Activated CD4-positive, alpha-beta T cell treated with anti-CD3 and anti-CD28 coated beads, Interleukin-2, amount 50 U/mL, for 16 hours (primary cell): ENCODE data around the gene VWA3B.

Source experiments
- DNase-seq: peaks from one replicate; pipeline ENCODE4 v3.0.0-alpha.2; 2020

Gene VWA3B

DNA sequence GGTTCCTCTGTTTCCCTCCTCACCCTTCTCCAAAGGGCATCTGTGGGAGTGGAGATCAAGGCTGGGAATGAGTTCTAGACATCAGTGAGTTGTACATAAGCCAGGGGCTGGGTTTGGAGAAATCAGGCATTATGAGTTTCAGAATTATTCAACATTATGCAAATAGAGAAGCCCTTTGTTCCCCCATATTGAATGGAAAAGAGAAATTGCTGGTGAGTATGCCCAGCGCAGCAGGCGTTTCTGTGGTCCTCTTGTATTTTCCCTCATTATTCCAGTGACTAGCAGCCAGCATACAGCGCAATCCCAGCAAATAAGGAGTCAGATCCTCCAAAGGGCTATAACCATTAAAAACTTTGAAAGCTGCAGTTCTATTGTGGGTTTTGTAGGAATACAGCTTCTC is 94.4 kb downstream of the VWA3B start:
- DNase-seq = no peak

DNA sequence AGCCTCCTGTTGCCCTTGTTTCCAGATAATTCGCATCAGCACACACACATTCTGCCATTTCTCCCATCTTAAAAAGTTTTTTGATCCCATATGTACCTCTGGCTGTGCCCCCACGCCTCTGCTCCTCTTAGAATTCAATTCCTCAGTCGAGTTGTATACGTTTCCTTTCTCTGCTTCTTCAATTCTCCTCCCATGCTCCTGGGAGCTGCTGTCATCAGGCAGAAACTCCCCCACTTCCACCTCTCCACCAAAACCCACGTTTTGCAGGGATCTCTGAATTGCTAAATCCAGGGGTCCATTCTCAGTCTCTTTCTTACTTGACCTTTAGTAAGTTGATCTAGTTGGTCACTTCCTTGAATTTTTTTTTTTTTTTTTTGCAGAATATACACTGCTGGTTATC is 98.8 kb downstream of the VWA3B start:
- no peak for DNase-seq

DNA sequence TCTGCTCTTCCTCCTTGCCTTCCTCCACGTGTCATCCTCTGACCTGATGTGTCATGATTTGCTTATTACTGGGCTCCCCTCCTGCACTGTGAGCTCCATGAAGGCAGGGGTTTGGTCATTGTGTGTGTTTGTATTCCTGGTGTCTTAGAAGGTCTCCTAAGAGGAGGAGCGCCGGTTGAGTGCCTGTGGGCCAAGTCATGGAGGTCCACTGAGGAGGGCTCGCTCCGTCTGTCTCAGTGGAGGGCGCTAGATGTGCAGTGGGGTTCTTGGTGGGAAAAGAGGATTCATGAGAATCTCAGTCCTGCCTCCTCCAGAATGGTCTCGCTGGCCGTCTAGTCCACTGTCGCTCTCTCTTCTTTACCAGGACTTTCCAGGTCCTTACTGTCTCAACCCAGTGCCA is 100.2 kb downstream of the VWA3B start:
- DNase-seq = no peak

DNA sequence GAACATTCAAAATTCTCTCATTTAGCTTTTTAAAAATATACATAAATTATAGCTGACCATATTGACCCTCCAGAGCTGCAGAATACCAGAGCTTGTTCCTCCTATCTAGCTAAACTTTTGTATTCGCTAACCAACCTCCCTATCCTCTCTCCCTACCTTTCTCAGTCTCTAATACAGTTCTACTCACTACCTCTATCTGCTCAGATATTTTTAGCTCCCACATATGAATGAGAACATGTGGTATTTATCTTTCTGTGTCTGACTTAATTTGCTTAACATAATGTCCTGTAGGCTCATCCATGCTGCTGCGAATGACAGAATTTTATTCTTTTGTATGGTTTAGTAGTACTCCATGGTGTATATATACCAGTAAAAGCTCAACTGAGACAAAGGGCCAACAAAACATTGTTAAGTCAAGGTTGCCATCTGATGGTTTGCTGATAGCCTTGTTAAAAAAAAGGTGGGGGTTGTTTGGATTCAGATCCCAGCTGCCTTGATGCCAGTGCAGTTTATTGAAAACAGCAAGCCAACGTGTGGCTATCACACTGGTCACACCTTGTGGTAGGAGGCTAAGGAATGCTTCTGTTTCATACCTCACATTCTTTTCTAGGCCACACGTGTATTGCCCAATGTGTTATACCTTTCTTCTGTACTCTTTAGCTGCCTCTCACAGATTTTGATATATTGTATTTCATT is 101.5 kb downstream of the VWA3B start:
- no peak for DNase-seq

DNA sequence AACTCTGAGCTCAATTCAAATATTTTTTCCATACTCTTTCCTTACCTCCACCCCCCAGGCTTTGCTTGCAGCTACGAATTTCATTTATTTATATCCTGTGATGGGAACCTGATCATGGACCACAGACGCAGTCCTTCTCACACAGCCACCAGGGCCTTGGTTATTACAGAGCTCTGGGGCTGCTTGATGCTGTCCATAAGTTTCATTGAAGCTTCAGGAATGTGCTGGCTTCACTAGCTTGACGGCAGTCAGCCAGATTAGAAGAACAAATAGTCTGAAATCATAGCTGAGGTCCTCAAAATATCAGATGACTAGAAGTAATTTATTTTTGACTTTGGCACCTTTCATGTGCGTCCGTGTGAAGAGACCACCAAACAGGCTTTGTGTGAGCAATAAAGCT is 104.9 kb downstream of the VWA3B start:
- DNase-seq = no peak

- DNase-seq = no peak
These were observed 114.6 kb downstream of the VWA3B start for GRCh38 chr2:98201576-98201975.

- no peak for DNase-seq
These were observed 118.9 kb downstream of the VWA3B start for GRCh38 chr2:98205889-98206288.

- no peak for DNase-seq
These were observed 125.4 kb downstream of the VWA3B start for GRCh38 chr2:98212092-98213000.

DNA sequence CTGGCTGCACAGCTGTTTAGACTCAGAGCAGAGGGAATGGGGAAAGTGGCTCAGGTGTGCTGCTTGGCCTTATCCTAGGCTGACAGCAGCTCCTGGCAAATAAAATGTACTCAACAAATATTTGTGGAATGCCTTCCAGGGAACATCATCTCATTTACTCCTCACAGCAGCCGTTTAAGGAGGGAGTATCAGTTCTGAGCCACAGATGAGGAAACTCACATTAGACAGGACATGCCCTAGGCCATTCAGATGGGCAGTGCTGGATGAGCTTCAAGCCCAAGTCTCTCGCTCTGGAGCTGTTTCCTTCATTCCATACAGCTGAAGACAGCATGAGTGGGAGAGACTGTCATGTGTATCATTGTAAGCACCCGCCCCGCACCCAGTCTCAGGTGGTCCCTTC is 129.6 kb downstream of the VWA3B start:
- DNase-seq = no peak

DNA sequence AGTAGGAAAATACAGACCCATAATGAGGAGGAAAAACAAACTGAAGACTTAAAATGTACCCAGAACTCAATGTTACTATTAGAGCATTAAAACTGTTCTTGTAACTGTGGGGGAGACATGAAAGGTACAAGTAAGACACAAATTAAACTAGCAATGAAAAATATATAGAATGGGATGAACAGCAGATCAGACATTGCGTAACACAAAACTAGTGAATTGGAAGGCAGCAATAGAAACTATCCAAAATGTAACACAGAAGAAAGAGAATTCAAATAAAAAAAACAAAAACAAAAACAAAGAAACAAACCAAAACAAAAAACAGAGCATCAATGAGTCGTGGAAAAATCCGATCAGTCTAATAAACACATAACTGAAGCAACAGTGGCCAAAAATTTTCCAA is 132.2 kb downstream of the VWA3B start:
- DNase-seq = no peak

- DNase-seq = no peak
These were observed 147.0 kb downstream of the VWA3B start for GRCh38 chr2:98233941-98234340.

GRCh38 chr2:98234776-98235175 is 147.8 kb downstream of the VWA3B start:
- DNase-seq = no peak

DNA sequence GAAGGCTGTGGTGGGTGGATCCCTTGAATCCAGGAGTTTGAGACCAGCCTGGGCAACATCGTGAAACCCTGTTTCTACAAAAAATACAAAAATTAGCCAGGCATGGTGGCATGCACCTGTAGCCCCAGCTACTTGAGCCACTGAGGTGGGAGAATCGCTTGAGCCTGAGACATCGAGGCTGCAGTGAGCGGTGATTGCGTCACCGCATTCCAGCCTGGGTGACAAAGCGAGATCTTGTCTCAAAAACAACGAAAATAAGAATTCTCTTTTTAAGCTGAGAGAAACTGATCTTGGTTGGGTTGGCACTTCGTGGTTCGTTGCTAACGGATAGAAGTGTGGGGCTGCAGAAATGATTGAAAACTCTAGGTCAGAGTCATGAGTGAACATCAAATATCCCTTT is 150.0 kb downstream of the VWA3B start:
- no peak for DNase-seq

DNA sequence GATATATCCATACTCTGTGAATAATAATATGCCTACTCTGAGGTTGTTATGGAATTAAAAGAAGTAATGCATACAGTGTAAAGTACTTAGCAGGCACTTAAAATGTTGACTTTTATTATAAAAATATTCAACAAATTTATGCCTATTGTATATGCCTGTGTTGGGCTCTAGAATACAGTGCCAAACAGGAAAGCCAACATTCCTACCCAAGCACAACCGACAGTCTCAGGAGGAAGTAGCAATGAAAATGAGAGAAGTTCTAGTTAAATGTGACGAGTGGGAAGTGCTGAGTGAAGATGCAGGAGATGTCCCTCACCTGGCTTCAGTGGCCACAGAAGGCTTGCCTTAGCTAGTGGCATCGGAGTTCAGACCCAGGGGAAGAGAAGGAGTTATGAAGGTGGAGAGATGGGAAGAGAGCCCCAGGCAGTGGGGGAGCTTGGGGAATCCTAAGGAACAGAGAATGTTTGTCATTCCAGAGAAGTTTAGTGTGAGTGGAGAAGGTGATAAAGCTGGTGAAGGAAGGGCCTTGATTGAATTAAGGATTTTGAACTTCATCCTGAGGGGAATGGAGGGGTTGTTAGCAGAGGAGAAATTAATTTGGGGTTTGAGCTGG is 153.9 kb downstream of the VWA3B start:
- no peak for DNase-seq

DNA sequence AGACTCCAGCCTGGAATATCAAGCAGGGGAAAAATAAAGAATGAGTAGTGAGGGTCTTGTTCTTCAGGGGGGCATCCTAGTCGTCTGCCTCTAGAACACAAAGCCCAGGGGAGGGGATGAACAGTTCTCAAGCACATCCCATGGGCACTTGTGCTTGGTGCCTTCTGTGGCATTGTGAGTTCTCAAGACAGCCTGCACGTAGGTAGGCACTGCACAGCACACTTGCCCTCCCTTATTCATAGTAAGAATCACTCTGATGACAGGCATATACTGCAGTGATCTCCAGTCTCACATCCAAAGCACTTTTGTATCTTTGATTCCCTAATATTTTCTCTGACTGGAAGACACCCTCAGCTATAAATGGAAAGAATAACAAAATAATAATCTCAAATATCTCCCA is 154.6 kb downstream of the VWA3B start:
- no peak for DNase-seq

DNA sequence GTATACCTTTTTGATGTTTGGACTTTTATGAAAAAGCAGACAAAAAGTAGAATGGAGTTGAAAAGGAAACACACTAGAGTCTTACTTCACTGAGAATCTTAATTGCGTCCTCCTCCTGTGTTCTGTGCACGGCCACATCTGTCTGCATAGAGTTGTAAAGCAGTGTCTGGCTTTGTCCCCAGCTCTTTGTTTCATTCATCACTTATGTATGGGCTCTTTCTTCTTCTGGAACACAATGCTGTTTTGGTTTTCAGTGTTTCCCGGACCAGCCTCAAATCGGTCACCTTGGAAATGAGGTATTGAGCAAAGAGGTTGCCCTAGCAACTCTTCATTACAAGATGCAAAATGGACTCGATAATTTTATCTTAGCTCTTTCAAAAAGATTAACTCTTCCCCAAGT is 155.0 kb downstream of the VWA3B start:
- DNase-seq = no peak

DNA sequence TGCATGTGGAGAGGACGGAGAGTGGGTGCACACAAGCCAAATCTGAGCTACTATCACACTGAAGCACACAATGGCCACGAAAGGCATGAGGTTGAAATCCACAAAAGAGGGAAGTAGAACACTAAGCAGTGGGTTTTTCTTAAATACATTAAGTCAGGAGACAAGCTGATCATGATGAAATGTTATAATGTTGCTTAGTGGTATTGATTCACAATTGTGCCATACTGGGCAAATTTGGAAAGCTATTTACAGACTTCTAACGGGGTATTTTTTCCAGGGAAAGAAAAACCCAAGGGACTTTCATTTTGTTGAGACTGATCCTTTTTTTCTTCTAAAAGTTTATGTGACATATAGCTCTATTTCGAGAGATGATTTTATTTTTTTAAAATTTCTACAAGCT is 158.5 kb downstream of the VWA3B start:
- DNase-seq = no peak

GRCh38 chr2:98247383-98247782 is 160.4 kb downstream of the VWA3B start:
- no peak for DNase-seq

- DNase-seq = no peak
These were observed 165.2 kb downstream of the VWA3B start for GRCh38 chr2:98252038-98252773.

DNA sequence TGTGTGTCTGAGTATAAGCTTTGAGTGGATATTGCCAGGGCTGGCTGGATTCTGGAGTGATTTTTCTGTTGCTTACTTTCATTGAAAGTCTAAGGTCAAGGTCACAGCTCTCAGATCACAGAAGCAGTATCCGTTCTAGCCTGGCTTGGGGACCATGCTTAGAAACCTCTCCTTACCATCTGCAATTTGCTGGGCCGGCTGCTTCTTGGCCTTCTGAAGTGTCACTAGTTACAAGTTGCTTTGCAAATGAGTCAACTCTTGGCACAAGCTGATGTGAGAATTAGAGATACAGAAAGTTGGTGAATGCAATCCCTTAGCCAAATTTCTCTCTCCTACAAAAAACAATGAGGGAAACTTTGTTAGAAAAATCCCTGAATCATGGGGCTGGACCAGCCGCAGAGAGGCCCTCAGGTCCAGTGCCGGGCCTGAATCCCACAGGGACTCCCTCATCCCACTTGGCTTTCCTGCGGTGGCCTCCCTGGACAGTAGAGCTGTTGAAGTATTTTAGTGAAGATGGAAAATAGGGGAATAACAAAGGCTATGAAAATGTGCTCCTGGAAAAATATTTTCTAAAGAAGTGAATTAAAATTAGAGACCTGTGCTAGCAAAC is 166.6 kb downstream of the VWA3B start:
- DNase-seq = no peak

DNA sequence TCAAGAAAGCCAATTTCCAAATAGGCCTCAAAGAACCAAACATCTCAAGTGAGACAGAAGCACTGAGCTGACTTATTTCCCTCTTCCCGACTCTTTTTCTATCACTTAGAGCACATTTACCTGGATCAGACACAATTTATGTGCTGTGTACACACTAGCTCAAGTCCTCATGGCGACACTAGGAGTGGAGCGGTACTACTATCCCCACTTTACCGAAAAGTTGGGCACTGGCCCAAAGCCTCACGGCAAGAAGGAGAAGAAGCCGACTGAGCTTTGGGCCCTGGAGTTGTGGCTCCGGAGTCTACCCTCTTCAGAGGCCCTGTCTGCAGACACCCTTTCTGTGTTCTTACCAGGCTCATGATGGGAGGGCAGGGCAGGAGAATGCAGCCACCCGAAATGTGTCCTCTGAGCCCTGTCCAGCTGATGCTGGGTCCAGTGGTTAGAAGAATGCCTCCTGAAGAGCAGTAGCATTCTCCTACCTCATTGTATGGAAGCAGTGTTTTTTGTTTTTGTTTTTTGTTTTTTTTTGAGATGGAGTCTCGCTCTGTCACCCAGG is 167.6 kb downstream of the VWA3B start:
- no peak for DNase-seq

DNA sequence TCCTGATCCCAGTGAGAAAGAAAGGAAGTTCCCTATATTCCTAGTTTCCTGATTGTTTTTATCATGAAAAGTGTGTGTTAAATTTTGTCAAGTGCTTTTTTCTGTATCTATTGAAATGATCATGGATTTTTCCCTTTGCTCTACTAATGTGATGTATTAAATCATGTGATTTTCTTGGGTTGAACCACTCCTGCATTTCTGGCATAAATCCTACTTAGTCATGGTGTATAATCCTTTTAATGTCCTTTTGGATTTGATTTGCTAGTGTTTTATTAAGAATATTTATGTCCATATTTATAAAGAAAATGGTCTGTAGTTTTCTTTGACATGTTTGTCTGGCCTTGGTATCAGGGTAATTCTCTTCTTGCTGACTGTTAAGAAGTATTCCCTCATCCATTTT is 171.9 kb downstream of the VWA3B start:
- DNase-seq = no peak

DNA sequence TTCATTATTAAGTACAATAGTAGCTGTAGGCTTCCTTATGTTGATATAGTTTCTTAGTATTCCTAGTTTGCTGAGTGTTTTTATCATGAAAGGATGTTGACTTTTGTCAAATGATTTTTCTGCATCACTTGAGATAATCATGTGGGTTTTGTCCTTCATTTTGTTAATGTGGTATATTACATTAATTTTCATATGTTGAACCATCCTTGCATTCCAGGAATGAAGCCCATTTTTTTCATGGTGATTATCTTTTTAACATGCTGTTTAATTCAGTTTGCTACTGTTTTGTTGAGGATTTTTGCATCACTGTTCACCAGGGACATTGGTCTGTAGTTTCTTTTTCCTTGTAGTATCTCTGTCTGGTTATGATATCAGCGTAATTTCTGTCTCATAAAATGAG is 176.4 kb downstream of the VWA3B start:
- DNase-seq = no peak
